DOHH2 (cell line): ENCODE results near the gene SLC12A4.
"Not testable (repeated sequence)": the region's sequence is repeated elsewhere in the genome, so short reads cannot be mapped to it uniquely, and the experiment has no call there.

ENCODE experiments used
- H3F3A ChIP-seq: fragments of 200-600 bp; sonication (generic), shearing (Covaris generic); 2 replicates; pipeline ENCODE4 v1.6.0; 2016; ENCODE audit warnings: antibody characterized with exemption, mild to moderate bottlenecking; ENCODE audit not compliant: control insufficient read depth, insufficient read depth
- H3K27ac ChIP-seq: fragments of 200-600 bp; sonication (generic); 2 replicates; pipeline ENCODE4 v1.5.1; 2014; ENCODE audit warnings: low read depth, mild to moderate bottlenecking, low read length, moderate library complexity
- H3K27me3 ChIP-seq: fragments of 200-600 bp; sonication (generic); 2 replicates; pipeline ENCODE4 v1.6.1; 2014; ENCODE audit warnings: mild to moderate bottlenecking, low read length, mixed read lengths; ENCODE audit not compliant: control insufficient read depth
- H3K36me3 ChIP-seq: fragments of 200-600 bp; sonication (generic); 2 replicates; pipeline ENCODE4 v1.6.1; 2014; ENCODE audit warnings: mild to moderate bottlenecking, low read length, moderate library complexity, mixed read lengths; ENCODE audit not compliant: control insufficient read depth
- H3K4me1 ChIP-seq: fragments of 200-600 bp; sonication (generic); 2 replicates; pipeline ENCODE4 v1.6.1; 2014; ENCODE audit warnings: mild to moderate bottlenecking, low read length, mixed read lengths; ENCODE audit not compliant: control insufficient read depth
- H3K4me2 ChIP-seq: fragments of 200-600 bp; sonication (generic); 2 replicates; pipeline ENCODE4 v1.6.0; 2014; ENCODE audit warnings: mild to moderate bottlenecking, low read length, moderate library complexity
- H3K4me3 ChIP-seq: fragments of 200-600 bp; sonication (generic); 2 replicates; pipeline ENCODE4 v1.5.1; 2014; ENCODE audit warnings: mild to moderate bottlenecking, low read length, mixed read lengths
- H3K79me2 ChIP-seq: fragments of 200-600 bp; sonication (generic); 2 replicates; pipeline ENCODE4 v1.6.1; 2014; ENCODE audit warnings: mild to moderate bottlenecking, low read length, mixed read lengths; ENCODE audit not compliant: control insufficient read depth
- H3K9me2 ChIP-seq: fragments of 200-600 bp; sonication (generic); replicated peaks from 2 replicates; pipeline ENCODE4 v1.6.1; 2014; ENCODE audit warnings: mild to moderate bottlenecking, low read length, mixed read lengths; ENCODE audit not compliant: control insufficient read depth
- H3K9me3 ChIP-seq: fragments of 200-600 bp; sonication (generic); 2 replicates; pipeline ENCODE4 v1.6.1; 2014; ENCODE audit warnings: antibody characterized with exemption, low read length, mixed read lengths; ENCODE audit not compliant: control insufficient read depth, insufficient read depth
- H4K20me1 ChIP-seq: fragments of 200-600 bp; sonication (generic); 2 replicates; pipeline ENCODE4 v1.6.0; 2014; ENCODE audit warnings: low read depth, mild to moderate bottlenecking, antibody characterized with exemption, low read length, moderate library complexity; ENCODE audit not compliant: control insufficient read depth, insufficient read depth
- EZH2phosphoT487 ChIP-seq: fragments of 200-600 bp; sonication (generic); IDR thresholded peaks from 2 replicates; pipeline ENCODE4 v1.6.1; 2017; ENCODE audit warnings: borderline replicate concordance, mild to moderate bottlenecking, antibody characterized with exemption, low read length, moderate library complexity, mixed read lengths
- TF ChIP-seq, protein P1 (sequence below): fragments of 200-600 bp; sonication (generic); IDR thresholded peaks from one replicate; pipeline ENCODE4 v1.5.1; 2014; ENCODE audit warnings: antibody characterized with exemption, mild to moderate bottlenecking, low read depth, low read length; ENCODE audit not compliant: poor library complexity, severe bottlenecking

SLC12A4 gene

GRCh38 chr16:67977005-67977404, 8.6 kb upstream of the SLC12A4 start:
- no peaks in the 10 kb centered on the region for H3K79me2 ChIP-seq
- H3K4me3 ChIP-seq = no peak overlapping the region
- no peaks in the 10 kb centered on the region for H3K9me3 ChIP-seq
- H4K20me1 ChIP-seq = no peaks in the 10 kb centered on the region
- no peaks in the 10 kb centered on the region for H3K9me2 ChIP-seq
- no peak for TF ChIP-seq EZH2phosphoT487
- TF ChIP-seq, protein P1, sequence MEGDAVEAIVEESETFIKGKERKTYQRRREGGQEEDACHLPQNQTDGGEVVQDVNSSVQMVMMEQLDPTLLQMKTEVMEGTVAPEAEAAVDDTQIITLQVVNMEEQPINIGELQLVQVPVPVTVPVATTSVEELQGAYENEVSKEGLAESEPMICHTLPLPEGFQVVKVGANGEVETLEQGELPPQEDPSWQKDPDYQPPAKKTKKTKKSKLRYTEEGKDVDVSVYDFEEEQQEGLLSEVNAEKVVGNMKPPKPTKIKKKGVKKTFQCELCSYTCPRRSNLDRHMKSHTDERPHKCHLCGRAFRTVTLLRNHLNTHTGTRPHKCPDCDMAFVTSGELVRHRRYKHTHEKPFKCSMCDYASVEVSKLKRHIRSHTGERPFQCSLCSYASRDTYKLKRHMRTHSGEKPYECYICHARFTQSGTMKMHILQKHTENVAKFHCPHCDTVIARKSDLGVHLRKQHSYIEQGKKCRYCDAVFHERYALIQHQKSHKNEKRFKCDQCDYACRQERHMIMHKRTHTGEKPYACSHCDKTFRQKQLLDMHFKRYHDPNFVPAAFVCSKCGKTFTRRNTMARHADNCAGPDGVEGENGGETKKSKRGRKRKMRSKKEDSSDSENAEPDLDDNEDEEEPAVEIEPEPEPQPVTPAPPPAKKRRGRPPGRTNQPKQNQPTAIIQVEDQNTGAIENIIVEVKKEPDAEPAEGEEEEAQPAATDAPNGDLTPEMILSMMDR = no peak
- peaks cover 12% of the 10 kb centered on the region for H3K4me1 ChIP-seq
- H3K27ac ChIP-seq = no peak overlapping the region
- no peaks in the 10 kb centered on the region for H3F3A ChIP-seq
- H3K36me3 ChIP-seq = no peaks in the 10 kb centered on the region
- peaks cover 26% of the 10 kb centered on the region for H3K27me3 ChIP-seq
- no peak overlapping the region for H3K4me2 ChIP-seq

DNA sequence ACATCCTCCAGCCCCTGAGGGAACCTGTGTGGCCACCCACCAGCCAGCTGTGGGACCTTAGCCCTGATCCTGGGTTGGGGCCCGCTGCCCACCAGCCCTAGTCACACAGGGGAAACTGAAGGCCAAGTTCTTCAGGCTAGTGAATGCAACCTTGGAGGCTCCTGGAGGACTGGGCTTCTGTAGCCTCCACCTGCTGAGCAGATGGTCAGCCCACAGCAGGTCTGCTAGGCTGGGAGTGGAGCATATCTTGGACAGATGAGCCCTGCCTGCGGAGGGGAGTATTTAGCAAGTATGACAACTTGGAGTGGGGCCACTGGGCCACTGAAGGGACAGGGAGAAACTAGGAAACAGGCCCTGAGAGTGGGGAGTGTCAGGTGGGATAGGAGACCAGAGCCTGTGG, 7.8 kb upstream of the SLC12A4 start:
- no peak overlapping the region for H3K27ac ChIP-seq
- H3K4me2 ChIP-seq = no peak overlapping the region

GRCh38 chr16:67975321-67976105, 7.1 kb upstream of the SLC12A4 start:
- Histone ChIP-seq H4K20me1 (no peaks in the 10 kb centered on the region), H3K4me1 (peaks cover 12% of the 10 kb centered on the region), H3F3A (no peaks in the 10 kb centered on the region), H3K36me3 (no peaks in the 10 kb centered on the region), H3K4me2 (no peak overlapping the region), H3K27me3 (peaks cover 26% of the 10 kb centered on the region), H3K27ac (no peak overlapping the region), H3K79me2 (no peaks in the 10 kb centered on the region), H3K4me3 (no peak overlapping the region), H3K9me3 (no peaks in the 10 kb centered on the region), H3K9me2 (no peaks in the 10 kb centered on the region)
- no peak for TF ChIP-seq EZH2phosphoT487
- TF ChIP-seq, protein P1 = no peak

More for the DNA sequence above, 7.8 kb upstream of the SLC12A4 start:
- H3K9me3 ChIP-seq = no peaks in the 10 kb centered on the region
- no peaks in the 10 kb centered on the region for H3F3A ChIP-seq
- H3K4me3 ChIP-seq = no peak overlapping the region
- H3K79me2 ChIP-seq = no peaks in the 10 kb centered on the region
- no peaks in the 10 kb centered on the region for H3K36me3 ChIP-seq
- H3K9me2 ChIP-seq = no peaks in the 10 kb centered on the region
- peaks cover 12% of the 10 kb centered on the region for H3K4me1 ChIP-seq
- no peaks in the 10 kb centered on the region for H4K20me1 ChIP-seq
- peaks cover 26% of the 10 kb centered on the region for H3K27me3 ChIP-seq
- TF ChIP-seq EZH2phosphoT487 = no peak
- TF ChIP-seq, protein P1 = no peak

DNA sequence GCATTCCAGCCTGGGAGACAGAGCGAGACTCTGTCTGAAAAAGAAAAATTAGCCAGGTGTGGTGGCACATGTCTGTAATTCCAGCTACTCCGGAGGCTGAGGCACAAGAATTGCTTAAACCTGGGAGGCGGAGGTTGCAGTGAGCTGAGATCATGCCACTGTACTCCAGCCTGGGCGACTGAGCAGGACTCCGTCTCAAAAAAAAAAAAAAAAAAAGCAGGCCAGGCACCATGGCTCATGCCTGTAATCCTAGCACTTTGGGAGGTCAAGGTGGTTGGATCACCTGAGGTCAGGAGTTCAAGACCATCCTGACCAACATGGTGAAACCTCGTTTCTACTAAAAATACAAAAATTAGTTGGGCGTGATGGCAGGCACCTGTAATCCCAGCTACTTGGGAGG, 3.8 kb upstream of the SLC12A4 start:
- H3K4me3 ChIP-seq, H3K36me3 ChIP-seq, H3K27ac ChIP-seq, H3K9me2 ChIP-seq, H3K9me3 ChIP-seq, H4K20me1 ChIP-seq, H3K79me2 ChIP-seq, H3K4me2 ChIP-seq, H3F3A ChIP-seq: not testable (repeated sequence)
- Histone ChIP-seq H3K4me1 (peaks cover 30% of the 10 kb centered on the region), H3K27me3 (peaks cover 24% of the 10 kb centered on the region)
